Measurements from ENCODE around the gene DCAF6. TPM values are rescaled to one million over a fixed set of nuclear protein-coding genes. Genes with fewer than 3 reads are reported as not detected.
"Not testable (repeated sequence)": the region's sequence is repeated elsewhere in the genome, so short reads cannot be mapped to it uniquely, and the experiment has no call there.

Gene DCAF6
- total RNA-seq, 1 donor = 68.9 TPM

DNA sequence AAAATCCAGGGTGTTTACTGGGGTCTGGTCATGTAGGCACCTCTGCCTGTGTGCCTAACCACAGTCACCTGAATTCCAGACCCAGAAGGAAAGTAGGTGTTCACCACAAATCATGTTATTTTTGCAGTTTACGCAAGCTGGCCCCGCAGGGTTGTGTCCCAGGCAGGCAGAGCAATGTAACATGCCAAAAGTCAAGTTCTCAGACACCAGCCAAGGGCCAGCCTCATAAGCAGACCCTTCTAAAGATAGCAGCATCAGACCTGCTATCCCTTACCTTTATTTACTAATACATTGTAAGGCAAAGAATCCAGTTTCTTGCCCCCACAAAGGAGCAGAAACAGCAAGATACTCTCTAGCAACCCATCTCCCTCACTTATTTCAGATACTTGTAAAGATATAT lies 117.2 kb downstream of the DCAF6 start:
- TF ChIP-seq CTCF (IDR thresholded peaks at IDR 0.05; ENCODE audit: insufficient read depth, low read length) = no peak

GRCh38 chr1:168054117-168054516 lies 117.6 kb downstream of the DCAF6 start:
- TF ChIP-seq CTCF (IDR thresholded peaks at IDR 0.05; ENCODE audit: insufficient read depth, low read length) = no peak
- DNase-seq (ENCODE audit: low read depth) = no peak
- H3K4me3 ChIP-seq (ENCODE audit: low read depth, low read length) = no peak overlapping the region

More for the DNA sequence above, 117.2 kb downstream of the DCAF6 start:
- H3K4me3 ChIP-seq (ENCODE audit: low read depth, low read length) = no peak overlapping the region
- DNase-seq (ENCODE audit: low read depth) = no peak

GRCh38 chr1:168056152-168056551 lies 119.7 kb downstream of the DCAF6 start:
- not testable (repeated sequence) for DNase-seq (ENCODE audit: low read depth); H3K4me3 ChIP-seq (ENCODE audit: low read depth, low read length)

DNA sequence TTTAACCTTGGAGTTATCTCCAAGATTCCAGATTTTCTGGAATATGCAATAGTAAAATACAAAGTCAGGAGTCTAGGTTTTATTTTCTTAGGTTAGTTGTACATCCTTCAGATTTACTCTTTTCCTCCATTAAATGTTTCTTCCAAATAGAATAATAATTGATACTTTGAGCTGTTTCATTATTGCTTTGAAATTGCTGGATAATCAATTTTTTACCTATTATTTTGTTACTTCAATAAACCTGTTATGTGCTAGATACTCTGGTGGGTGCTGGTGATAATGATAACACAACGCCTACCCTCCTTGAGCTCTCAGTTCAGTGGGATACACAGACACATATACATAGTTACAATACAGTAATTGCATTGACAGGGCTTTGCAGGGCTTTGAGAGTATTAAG lies 120.9 kb downstream of the DCAF6 start:
- no peak for DNase-seq (ENCODE audit: low read depth)
- no peak overlapping the region for H3K4me3 ChIP-seq (ENCODE audit: low read depth, low read length)
- TF ChIP-seq CTCF (IDR thresholded peaks at IDR 0.05; ENCODE audit: insufficient read depth, low read length) = no peak

GRCh38 chr1:168057921-168058320 lies 121.4 kb downstream of the DCAF6 start:
- no peak overlapping the region for H3K4me3 ChIP-seq (ENCODE audit: low read depth, low read length)
- DNase-seq (ENCODE audit: low read depth) = peak; percentile 41
- no peak for TF ChIP-seq CTCF (IDR thresholded peaks at IDR 0.05; ENCODE audit: insufficient read depth, low read length)

- no peak for DNase-seq (ENCODE audit: low read depth)
- no peak overlapping the region for H3K4me3 ChIP-seq (ENCODE audit: low read depth, low read length)
- TF ChIP-seq CTCF (IDR thresholded peaks at IDR 0.05; ENCODE audit: insufficient read depth, low read length) = no peak
Measured at GRCh38 chr1:168064216-168064615, 127.7 kb downstream of the DCAF6 start.

GRCh38 chr1:168065506-168065905 lies 129.0 kb downstream of the DCAF6 start:
- no peak for DNase-seq (ENCODE audit: low read depth)
- no peak for TF ChIP-seq CTCF (IDR thresholded peaks at IDR 0.05; ENCODE audit: insufficient read depth, low read length)
- no peak overlapping the region for H3K4me3 ChIP-seq (ENCODE audit: low read depth, low read length)

Data from fibroblast of the aortic adventitia (primary cell).